ENCODE measurements around the gene ONECUT2. TPM values are rescaled to one million over a fixed set of nuclear protein-coding genes. Genes with fewer than 3 reads are reported as not detected.
A peak's percentile ranks its signal among the peaks of the same experiment; 100 is the strongest.

ONECUT2 gene
- total RNA-seq, 1 experiment from 2014 or later = 0.48 TPM

GRCh38 chr18:57433482-57433881 lies 1.7 kb upstream of the ONECUT2 start:
- no peak overlapping the region for H3K23ac ChIP-seq (ENCODE audit: insufficient read length, low read depth, low read length)
- no peak overlapping the region for H3K18ac ChIP-seq (ENCODE audit: insufficient read length, low read depth, low read length)
- no peak overlapping the region for H2AFZ ChIP-seq (ENCODE audit: low read length)
- no peak overlapping the region for H2BK120ac ChIP-seq (ENCODE audit: low read depth, low read length, poor library complexity, severe bottlenecking)
- 0 out of 2 replicates have a peak, but pooled peaks cover 2% of the 10 kb centered on the region for H3K4me1 ChIP-seq (ENCODE audit: insufficient read depth, low read length)
- H4K8ac ChIP-seq (replicated peaks; ENCODE audit: insufficient read length, low read depth, low read length) = no peak overlapping the region
- no peak overlapping the region for H4K5ac ChIP-seq (ENCODE audit: insufficient read length, low read depth, low read length)
- H3K79me1 ChIP-seq (ENCODE audit: insufficient read depth, low read depth, low read length, poor library complexity, severe bottlenecking) = no peaks in the 10 kb centered on the region
- H3K4me3 Mint-ChIP-seq = peak overlapping the region in 1 of 2 experiments; percentile 85; a peak in 3 of 5 replicates
- H3K27me3 ChIP-seq (ENCODE audit: insufficient read depth, low read length) = peaks cover 77% of the 10 kb centered on the region
- no peak overlapping the region for H2BK5ac ChIP-seq (ENCODE audit: insufficient read length, low read length)
- peaks cover 63 to 76% of the 10 kb centered on the region in 2 experiments for H3K4me1 Mint-ChIP-seq
- no peaks in the 10 kb centered on the region for H4K20me1 ChIP-seq (ENCODE audit: control insufficient read depth, insufficient read depth, insufficient read length)
- no peak for DNase-seq
- no peaks in the 10 kb centered on the region for H3K9me3 ChIP-seq (ENCODE audit: control insufficient read depth, low read depth, low read length)
- H3K9me3 Mint-ChIP-seq = peaks cover 4 to 7% of the 10 kb centered on the region in 2 experiments; a peak in 2 of 5 replicates
- H2AK5ac ChIP-seq (ENCODE audit: insufficient read length, low read length) = no peak overlapping the region
- no peak overlapping the region for H3K56ac ChIP-seq (ENCODE audit: insufficient read length, low read depth, low read length)
- no peak overlapping the region for H2BK15ac ChIP-seq (ENCODE audit: low read depth, low read length)
- peak overlapping the region; percentile 66 for H3K4me2 ChIP-seq (ENCODE audit: insufficient read depth, insufficient read length, low read length)
- H3T11ph ChIP-seq (ENCODE audit: low read length) = no peak overlapping the region
- H2BK12ac ChIP-seq (ENCODE audit: insufficient read length, low read depth, low read length) = no peak overlapping the region
- H3K27ac Mint-ChIP-seq = no peak overlapping the region
- peaks cover 36% of the 10 kb centered on the region for H3K23me2 ChIP-seq (ENCODE audit: insufficient read length, low read depth, low read length, poor library complexity, severe bottlenecking)
- no CpG with 5 or more reads among the region's 6 CpGs for WGBS (ENCODE audit: extremely low coverage, insufficient read length, low lambda C conversion rate)
- H3K36me3 Mint-ChIP-seq (ENCODE audit: insufficient read depth in 1 of 3, low read depth in 3 of 3) = no peaks in the 10 kb centered on the region; a peak in 1 of 7 replicates
- H3K14ac ChIP-seq (ENCODE audit: insufficient read depth, low read length) = no peak overlapping the region
- no peak overlapping the region for H3K27ac ChIP-seq (ENCODE audit: insufficient read length, low read depth, low read length)
- H3K4ac ChIP-seq (ENCODE audit: low read depth, low read length) = no peak overlapping the region
- H4K91ac ChIP-seq (ENCODE audit: insufficient read length, low read depth, low read length) = no peak overlapping the region
- no peaks in the 10 kb centered on the region for H3K79me2 ChIP-seq (ENCODE audit: insufficient read depth, low read length)
- H3K9ac ChIP-seq (ENCODE audit: extremely low read depth, insufficient read length, low read length) = no peak overlapping the region
- H3K27me3 Mint-ChIP-seq (ENCODE audit: low read depth) = peaks cover 97% of the 10 kb centered on the region
- no peak for TF ChIP-seq CTCF (conservative IDR thresholded peaks at IDR 0.05)
- no peak overlapping the region for H2BK20ac ChIP-seq (ENCODE audit: low read depth, low read length, poor library complexity, severe bottlenecking)

Measured in H9 (cell line).